ENCODE results near the gene SAMD8.

The SAMD8 gene

GRCh38 chr10:75111365-75111906 lies at the start of gene SAMD8:
Gene SAMD8 (plus strand): TSS chr10:75111656. CDS start chr10:75150529, 38,873 bp downstream.
- DNase-seq: peak; percentile 73

GRCh38 chr10:75061709-75062505 lies 49.5 kb upstream of the SAMD8 start:
- no peak for DNase-seq

- no peak for DNase-seq
These were observed 48.8 kb upstream of the SAMD8 start for GRCh38 chr10:75062506-75063299.

DNA sequence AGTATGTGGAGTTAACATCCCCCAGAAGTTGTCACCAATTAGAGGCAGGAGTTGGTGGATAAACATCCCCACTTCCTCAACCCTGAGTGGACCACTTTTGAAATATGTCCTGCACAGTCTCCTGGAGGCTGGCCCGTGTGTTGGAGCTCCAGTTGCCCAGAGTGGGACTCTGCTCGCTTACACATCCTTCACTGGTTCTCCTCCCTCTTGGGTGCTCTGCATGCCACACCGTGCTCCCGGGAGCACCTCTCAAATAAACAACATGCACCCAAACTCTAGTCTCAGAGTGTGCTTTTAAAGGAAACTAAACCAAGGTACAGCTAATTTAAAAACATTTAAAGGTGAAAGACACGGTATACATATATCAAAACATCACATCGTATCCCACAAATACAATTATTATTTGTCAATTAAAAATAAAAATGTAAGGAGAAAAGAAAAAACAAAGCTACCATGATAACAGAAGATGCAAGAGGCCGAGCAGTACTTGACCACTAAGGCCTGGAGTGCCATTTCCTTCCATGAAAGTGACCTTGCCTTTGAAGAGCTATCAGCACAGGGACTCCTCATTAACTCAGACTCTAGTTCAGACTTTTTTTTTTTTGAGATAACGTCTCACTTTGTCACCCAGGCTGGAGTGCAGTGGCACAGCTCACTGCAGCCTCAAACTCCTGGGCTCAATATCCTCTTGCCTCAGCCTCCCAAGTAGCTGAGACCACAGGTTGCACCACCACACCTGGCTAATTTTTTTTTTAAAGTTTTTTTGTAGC lies 47.8 kb upstream of the SAMD8 start:
- DNase-seq: no peak

- no peak for DNase-seq
These were observed 46.4 kb upstream of the SAMD8 start for GRCh38 chr10:75065076-75065475.

DNA sequence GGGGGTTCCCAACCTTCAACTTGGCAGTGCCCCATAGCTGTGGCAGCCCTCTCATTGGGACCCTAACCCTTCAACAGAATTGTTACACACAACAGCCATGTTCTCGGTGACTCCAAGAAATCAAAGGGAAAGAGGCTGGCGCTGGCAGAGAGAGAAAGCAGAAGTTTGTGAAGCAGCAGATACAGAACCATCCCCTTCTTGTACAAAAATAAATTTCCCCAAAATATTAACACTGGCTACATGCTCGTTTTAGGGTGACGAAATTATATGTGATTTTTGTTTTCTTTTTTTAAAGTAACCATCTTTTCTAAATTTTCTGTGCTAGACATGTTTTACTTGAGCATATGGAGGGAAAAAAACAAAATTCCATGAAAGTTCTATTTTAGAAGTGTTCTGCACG lies 45.2 kb upstream of the SAMD8 start:
- no peak for DNase-seq

- DNase-seq: no peak
These were observed 44.2 kb upstream of the SAMD8 start for GRCh38 chr10:75067272-75067671.

DNA sequence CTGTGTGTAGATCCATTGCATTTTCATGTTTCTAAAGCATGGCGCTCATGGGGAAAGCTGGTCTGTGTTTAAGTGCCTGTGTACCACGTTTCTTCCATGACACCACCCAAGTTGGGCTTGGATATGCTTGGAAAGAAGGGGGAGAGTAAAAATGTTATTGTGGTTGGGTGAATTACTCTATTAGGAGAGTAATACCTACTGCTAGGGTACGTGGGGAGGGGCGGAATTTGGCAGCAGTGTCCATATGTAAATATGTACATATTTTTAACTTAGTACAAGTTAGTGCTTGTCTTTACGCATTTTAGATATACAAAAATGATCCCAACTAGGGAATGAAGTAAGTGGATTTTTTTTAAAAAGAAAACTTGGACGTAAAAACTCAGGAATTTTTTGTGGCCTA lies 42.9 kb upstream of the SAMD8 start:
- no peak for DNase-seq

DNA sequence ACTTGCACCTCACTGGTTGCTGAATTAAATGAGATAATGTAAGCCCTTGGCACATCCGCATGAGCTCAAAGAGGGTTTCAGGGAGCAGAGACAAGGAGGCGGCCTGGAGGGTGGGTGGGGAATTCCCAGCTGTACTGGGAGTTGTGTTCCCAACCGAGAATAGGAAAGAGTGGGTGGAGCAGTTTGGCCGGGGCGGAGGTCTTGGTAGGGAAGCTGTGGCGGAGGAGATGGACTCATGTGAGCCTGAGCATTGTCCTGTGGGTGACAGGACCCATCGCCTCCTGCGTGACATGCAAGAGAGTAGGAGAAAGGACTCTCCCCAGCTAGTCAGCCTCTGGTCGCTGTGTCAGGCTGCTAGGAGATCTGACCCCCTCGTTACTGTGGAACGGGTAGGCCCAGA lies 41.0 kb upstream of the SAMD8 start:
- DNase-seq: no peak

DNA sequence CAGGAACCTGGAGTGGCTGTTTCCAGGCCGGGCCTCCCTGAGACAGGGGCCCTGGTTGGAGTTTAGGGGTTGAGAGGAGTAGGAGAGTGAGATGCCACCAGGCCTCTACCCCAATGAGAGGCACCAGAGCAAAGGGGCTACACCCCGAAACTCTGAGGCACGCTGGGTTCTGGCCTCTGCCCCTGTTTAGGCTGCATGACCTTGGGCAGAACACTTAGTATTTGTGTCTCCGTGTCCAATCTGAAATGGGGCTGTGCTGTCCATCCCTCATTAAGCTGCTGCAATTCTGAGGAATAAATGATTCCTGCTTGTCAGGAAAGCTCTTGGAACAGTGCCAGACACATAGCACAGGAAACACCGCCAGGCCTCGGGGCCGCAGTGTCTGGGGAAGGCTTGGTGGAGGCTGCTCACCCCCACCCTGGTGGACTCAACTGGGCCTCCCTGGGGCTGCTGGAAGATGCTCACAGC lies 40.5 kb upstream of the SAMD8 start:
- DNase-seq: no peak

DNA sequence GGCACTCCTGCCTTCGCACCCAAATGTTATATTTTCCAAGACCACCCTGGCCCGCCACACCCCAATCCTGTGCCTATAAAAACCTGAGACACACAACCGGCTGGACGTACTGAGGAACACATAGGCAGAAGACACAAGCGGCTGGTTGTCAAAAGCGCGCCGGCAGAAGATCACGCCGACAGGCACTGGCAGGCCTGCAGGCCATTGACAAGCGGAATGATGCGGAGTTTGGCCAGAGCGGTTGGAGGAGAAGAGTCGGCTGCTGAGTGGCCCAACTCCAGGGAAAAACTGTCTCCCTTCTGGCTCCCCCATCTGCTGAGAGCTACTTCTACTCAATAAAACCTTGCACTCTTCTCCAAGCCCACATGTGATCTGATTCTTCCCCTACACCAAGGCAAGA lies 39.7 kb upstream of the SAMD8 start:
- no peak for DNase-seq

GRCh38 chr10:75072727-75073126 lies 38.7 kb upstream of the SAMD8 start:
- no peak for DNase-seq

DNA sequence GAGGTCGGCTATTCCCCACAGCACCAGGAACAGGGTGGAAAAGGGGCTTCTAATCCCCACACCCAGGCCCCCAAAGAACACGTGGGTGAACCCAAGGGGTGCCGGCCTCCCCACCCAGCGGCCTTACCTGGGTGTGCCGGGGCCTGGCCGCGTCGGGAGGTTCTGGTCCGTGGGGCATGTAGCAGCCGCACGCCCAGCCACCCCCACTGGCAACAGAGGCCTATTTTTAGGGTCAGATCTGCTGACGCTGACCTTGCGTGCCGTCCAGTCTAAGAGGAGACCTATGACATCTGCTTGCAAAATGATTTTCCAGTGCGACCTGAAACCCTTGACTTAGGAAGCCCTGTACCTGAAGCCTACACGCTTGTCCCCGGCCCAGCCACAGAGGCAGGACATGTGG lies 38.0 kb upstream of the SAMD8 start:
- DNase-seq: no peak

GRCh38 chr10:75074711-75075445 lies 36.6 kb upstream of the SAMD8 start:
- no peak for DNase-seq

DNA sequence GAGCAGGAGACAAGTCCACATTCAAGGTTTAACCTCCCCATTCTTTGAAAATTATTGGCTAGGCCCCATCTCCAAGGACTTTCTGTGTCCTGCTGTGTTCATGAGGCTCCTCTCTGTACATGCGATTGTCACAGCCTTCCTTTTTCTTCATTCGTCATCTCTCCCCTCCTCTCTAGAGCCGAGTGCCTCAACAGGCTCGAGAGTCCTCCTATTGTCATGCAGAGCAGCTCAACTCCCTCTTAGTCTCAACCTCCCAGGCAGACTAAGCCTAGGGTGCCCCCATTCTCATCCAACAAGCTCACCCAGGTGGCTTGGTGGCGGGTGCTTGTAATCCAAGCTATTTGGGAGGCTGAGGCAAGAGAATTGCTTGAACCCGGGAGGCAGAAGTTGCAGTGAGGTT lies 35.1 kb upstream of the SAMD8 start:
- DNase-seq: no peak

DNA sequence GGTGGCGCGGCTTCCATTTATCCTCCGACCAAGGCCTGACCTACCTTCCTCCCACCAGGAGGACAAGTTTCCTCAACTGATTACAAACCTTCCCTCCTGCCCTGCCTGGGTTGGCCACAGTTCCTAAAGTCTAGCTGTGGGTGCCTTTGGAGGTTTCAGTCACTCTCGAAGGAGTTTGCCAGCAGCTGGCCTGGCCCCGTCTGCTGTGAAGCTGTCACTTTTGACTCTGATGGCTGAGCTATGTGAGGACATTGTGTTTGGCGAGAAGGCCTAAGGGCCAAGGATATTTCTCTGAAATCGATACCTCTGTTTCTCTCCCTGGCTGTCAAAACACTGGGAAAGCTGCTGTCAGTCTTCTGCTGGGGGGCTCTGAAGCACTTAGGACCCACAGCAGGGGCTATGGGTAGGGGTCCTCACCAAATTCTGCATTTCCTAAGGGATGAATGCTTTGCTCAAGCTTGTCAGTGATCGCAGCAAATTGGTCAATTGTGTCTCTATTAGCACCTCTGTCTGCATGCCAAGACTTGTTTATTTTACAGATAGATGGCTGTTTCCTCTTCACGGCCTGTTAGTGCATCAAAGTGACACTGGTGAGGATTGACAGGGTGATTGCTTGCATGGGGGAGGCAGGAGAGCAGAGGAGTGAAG lies 31.9 kb upstream of the SAMD8 start:
- DNase-seq: no peak

DNA sequence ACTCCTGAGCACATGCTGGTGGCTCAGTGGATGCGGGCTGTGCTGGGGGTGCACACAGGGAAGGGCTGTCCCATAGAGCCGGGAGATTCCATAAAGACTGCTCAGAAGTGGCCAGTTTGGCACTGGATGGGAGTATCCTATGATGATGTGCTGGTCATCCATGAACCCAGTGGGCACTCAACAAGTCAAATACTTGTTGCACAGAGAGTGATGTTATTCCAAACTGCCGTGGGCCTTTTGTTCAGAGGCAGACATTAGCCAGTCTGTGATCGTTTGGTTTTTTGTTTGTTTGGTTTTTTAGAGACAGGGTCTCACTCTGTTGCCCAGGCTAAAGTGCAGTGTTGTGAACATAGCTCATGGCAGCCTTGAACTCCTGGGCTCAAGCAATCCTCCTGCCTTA lies 30.9 kb upstream of the SAMD8 start:
- DNase-seq: no peak

DNA sequence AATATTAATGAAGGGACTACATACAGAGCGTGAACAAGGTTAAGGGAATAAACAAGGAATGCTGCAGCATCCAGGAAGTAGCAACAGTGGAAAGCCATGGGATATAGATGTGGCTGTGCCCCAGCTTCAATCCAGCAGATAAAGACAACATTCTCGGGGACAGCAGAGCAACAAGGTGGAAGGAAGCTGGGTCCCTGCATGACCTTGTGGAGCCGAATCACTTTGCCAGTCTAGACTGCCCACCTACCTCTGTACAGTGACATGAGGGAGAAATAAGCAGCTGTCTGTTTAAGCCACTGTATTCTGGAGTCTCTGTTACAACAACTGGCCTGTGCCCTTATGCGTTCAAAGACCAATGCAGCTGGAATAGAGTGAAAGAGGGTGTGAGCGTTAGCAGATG lies 30.1 kb upstream of the SAMD8 start:
- no peak for DNase-seq

GRCh38 chr10:75083972-75084833 lies 27.3 kb upstream of the SAMD8 start:
- no peak for DNase-seq

DNA sequence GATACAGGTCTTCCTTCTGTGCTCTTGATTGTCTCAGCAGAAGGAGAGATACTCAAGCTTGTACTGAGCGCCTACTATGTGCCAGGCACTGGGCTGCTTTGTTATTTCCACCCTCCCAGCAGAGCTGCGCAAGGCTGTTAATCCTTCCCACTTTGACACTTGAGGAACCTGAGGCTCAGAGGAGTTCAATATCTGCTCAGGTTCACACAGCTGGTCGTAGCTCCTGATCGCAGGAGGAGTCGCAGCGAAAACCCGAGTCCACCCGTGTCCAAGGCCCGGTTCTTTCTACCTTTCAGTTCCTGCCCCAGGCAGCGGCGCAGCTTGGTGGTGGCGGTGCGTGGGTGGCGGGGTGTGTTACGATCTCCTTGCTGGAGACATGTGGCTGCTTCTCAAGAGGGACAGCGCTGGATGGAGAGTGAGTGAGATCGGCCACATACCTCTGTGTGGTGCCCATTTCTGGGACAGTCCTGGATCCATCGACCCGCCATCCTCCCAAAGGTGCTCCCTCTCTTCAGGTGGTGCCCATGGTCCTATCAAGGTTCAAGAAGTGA lies 26.5 kb upstream of the SAMD8 start:
- DNase-seq: no peak

All from NCI-H187 (cell line).